HG03045 (cell line): ENCODE measurements around the gene TSC22D2.

Source experiments
- ATAC-seq: cut with Tn5 transposase; IDR thresholded peaks from one replicate; pipeline ENCODE4 v1.9.1; 2021; ENCODE audit warnings: mild to moderate bottlenecking, moderate library complexity; ENCODE audit not compliant: unreplicated experiment

TSC22D2 gene

GRCh38 chr3:150411106-150411460 is 3.0 kb downstream of the TSC22D2 start:
- no peak for ATAC-seq

DNA sequence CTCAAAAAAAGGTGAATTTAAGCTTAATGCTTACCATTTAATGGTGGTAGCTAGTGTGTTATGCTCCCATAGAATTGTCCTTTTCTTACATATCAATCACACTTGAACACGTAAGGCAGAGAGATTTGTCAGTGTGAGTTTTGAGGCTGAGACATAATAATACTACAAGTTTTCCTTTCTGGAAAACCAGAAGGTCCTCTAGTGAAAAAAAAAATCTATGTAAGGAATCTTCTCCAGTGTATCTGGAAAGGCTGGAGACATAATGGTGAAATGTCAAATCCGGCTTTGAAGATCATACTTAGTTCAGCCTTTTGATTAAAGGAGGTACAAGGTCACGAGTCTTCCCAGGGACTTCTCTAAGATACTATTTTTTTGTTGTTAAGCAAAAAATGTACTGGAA is 3.4 kb downstream of the TSC22D2 start:
- no peak for ATAC-seq

GRCh38 chr3:150411976-150412375 is 3.9 kb downstream of the TSC22D2 start:
- ATAC-seq, result no peak

DNA sequence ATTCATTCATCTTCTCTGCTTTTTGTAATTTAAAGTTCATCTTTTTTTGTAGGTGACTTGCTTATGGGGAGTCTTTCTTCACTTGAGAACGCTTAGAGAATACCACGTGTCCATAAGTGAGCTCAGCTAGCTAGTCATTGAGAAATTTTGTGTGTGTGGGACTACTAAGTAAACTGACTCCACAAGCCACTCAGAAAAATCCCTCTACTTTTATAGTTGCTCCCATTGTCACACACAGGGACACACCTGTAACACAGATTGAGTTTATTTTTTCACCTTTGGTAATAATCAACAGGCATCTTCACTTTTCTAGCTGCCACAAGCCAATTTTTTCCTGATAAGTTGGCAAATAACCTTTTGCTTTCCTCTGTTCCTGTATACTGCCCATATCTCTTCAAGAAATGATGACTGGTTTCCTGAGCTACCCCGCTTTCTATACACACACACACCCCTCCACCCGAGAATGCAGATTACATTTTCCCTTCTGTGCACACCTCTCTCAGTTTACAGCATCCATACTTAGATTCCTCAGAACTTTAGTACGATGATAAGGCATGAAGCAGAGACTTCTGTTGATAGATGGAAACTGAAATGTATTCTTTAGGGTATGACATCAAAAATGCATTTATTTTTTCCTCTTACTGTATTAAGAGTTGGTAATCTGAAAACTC is 4.6 kb downstream of the TSC22D2 start:
- ATAC-seq, result no peak

GRCh38 chr3:150414258-150414657 is 6.2 kb downstream of the TSC22D2 start:
- no peak for ATAC-seq

- no peak for ATAC-seq
Measured at GRCh38 chr3:150414959-150415358, 6.9 kb downstream of the TSC22D2 start.

DNA sequence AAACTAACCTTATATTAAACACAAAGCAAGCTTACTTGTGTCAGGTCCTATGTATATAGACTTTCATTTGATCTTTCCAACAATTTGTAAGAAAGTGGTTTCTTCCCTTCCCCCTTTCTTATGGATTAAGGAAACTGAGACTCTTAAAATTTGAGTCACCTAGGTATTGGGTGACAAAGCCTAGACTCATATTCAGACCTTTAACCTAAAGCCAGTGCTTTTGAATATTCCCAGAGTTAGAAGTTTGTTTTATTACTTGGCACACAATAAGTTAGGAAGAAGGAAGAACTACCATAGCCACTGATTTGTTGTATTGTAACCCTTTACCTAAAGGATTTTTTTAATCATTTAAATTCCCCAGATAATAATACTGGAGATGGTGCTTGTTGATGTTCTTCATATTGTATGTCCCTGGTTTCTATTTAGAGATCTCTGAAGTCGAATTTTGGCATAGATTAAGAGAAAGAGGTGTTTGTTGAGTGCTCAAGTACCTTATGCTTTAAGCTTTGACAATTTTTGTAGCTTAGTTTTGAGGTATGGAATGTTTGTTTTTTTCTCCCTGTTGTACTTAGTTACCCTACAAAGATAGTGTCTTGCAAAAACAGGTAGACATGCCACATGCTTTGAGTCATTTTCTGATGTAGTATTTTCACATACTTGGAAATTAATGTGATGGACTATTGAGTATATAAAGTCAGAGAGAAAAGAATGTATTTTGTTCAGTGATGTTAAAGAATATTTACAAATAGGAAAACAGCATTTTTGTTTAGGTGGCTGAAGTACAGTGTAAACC is 11.2 kb downstream of the TSC22D2 start:
- ATAC-seq, result no peak

GRCh38 chr3:150419959-150420358 is 11.9 kb downstream of the TSC22D2 start:
- ATAC-seq, result no peak

DNA sequence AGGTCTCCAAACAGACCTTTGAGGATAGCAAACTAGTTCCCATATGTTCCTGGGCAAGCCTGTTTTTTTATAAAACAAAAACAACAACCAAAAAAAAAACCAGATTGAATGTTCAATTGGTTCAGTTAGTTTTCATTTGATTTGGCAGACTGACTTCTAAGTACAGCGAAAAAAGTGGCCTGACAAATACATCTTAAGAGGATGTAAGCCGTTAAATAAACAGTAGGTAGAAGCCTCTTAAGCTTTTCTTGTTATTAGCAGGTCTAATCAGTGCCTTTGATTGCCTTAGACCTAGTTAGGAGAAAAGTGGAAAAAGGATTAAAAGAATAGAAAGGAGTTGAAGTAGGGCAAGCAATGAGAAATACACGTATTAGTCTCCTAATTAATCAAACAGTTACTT is 13.2 kb downstream of the TSC22D2 start:
- no peak for ATAC-seq

DNA sequence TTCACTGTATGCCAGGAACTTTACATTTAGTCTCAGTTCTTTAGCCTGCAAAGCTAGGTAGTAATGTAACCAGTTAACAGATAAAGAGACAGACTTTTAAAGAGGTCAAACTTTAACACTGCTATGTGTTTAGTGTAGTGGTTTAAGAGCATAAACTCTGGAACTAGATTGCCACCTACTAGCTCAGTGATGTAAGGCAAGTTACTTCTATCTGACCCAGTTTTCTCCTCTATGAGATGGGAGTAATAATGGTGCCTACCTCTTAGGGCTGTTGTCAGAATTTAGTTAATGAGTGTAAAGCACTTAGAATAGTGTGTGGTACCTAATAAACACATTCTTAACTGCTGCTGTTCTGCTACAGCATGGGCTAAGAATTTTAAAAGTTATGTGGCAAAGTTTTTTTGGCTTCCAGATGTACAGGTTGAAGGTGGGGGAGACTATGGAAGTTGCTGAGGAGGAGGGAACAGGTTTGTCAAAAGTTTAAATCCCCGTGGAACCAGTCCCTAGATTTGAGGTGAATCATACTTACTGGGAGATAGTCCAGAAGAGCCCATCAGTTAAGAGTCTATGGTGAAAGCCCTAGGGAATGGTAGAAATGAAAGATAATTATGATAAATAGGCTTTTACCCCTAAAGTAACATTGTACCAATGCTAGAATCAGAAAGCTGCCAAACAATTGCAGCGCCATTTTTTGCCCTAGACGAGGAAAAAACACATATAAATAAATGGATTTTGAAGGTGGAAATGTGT is 13.9 kb downstream of the TSC22D2 start:
- no peak for ATAC-seq

GRCh38 chr3:150422907-150423306 is 14.8 kb downstream of the TSC22D2 start:
- no peak for ATAC-seq

DNA sequence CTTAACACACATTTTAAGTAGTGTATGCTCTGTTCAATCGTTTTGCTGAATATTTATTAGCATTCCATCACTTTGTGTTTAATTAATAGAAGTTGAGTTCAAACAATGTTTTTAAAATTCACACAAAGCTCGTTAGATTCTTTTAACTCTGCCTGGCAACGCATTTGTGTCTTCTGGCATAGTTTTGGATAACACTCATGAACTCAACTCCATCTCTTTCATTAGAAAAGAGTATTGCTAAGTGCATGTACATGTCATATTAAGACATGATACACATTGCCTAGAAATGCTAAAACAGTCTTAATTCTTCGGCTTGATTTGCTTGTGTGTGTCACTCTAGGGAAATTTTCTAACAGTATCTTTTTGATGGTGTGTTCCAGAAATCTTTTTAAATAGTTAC is 15.7 kb downstream of the TSC22D2 start:
- ATAC-seq, result no peak

GRCh38 chr3:150426292-150426691 is 18.2 kb downstream of the TSC22D2 start:
- ATAC-seq, result no peak

- no peak for ATAC-seq
Measured at GRCh38 chr3:150428562-150428961, 20.5 kb downstream of the TSC22D2 start.

GRCh38 chr3:150429767-150430671 is 21.9 kb downstream of the TSC22D2 start:
- ATAC-seq, result no peak

- ATAC-seq, result no peak
Measured at GRCh38 chr3:150433347-150433746, 25.2 kb downstream of the TSC22D2 start.

DNA sequence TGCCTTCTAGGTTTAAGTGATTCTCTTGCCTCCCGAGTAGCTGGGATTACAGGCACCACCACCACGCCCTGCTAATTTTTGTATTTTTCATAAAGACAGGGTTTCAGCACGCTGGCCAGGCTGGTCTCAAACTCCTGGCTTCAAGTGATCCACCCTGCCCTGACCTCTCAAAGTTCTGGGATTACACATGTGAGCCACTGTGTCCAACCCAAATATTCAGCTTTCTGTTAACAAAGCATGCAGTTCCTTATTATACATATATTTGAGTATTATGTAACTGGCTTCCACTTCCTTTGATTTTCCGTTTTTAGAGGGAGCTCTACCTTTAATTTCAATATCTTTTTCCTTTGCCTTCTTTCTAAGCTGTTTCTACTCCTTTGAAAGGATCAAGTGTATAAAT is 26.1 kb downstream of the TSC22D2 start:
- no peak for ATAC-seq

- ATAC-seq, result no peak
Measured at GRCh38 chr3:150436161-150436560, 28.1 kb downstream of the TSC22D2 start.

- no peak for ATAC-seq
Measured at GRCh38 chr3:150439657-150440056, 31.6 kb downstream of the TSC22D2 start.

- ATAC-seq, result no peak
Measured at GRCh38 chr3:150443331-150443741, 35.2 kb downstream of the TSC22D2 start.

- no peak for ATAC-seq
Measured at GRCh38 chr3:150444371-150444770, 36.3 kb downstream of the TSC22D2 start.
